H9 (cell line): Measurements from ENCODE around the gene PIK3R4. TPM values are rescaled to one million over a fixed set of nuclear protein-coding genes. Genes with fewer than 3 reads are reported as not detected.

Experiments
- DNase-seq: peaks from one replicate; pipeline ENCODE4 v3.0.0-alpha.2; 2017
- H2AFZ ChIP-seq: one replicate; pipeline ENCODE4 v1.6.1; 2013; ENCODE audit warnings: mild to moderate bottlenecking, low read length, control low read depth, moderate library complexity
- H2AK5ac ChIP-seq: 2 replicates; pipeline ENCODE4 v1.6.1; 2013; ENCODE audit warnings: low read length, control low read depth, mixed read lengths; ENCODE audit not compliant: insufficient read length
- H2BK120ac ChIP-seq: one replicate; pipeline ENCODE4 v1.6.1; 2013; ENCODE audit warnings: low read depth, mild to moderate bottlenecking, low read length, control low read depth, inconsistent platforms; ENCODE audit not compliant: poor library complexity, severe bottlenecking
- H2BK12ac ChIP-seq: 2 replicates; pipeline ENCODE4 v1.6.1; 2013; ENCODE audit warnings: low read length, control low read depth, mixed read lengths, low read depth; ENCODE audit not compliant: insufficient read length
- H2BK15ac ChIP-seq: 2 replicates; pipeline ENCODE4 v1.6.1; 2013; ENCODE audit warnings: low read depth, low read length, control low read depth
- H2BK20ac ChIP-seq: one replicate; pipeline ENCODE4 v1.6.1; 2013; ENCODE audit warnings: low read depth, mild to moderate bottlenecking, low read length, control low read depth, inconsistent platforms; ENCODE audit not compliant: poor library complexity, severe bottlenecking
- H2BK5ac ChIP-seq: 2 replicates; pipeline ENCODE4 v1.6.1; 2013; ENCODE audit warnings: low read length, control low read depth, mixed read lengths; ENCODE audit not compliant: insufficient read length
- H3K14ac ChIP-seq: 2 replicates; pipeline ENCODE4 v1.6.1; 2013; ENCODE audit warnings: low read length, control low read depth; ENCODE audit not compliant: insufficient read depth
- H3K18ac ChIP-seq: 2 replicates; pipeline ENCODE4 v1.6.1; 2013; ENCODE audit warnings: low read depth, mild to moderate bottlenecking, mixed read lengths, low read length, control low read depth; ENCODE audit not compliant: insufficient read length
- H3K23ac ChIP-seq: 2 replicates; pipeline ENCODE4 v1.6.1; 2013; ENCODE audit warnings: low read length, control low read depth, mixed read lengths, low read depth; ENCODE audit not compliant: insufficient read length
- H3K23me2 ChIP-seq: 2 replicates; pipeline ENCODE4 v1.6.1; 2013; ENCODE audit warnings: low read depth, mild to moderate bottlenecking, mixed read lengths, low read length, control low read depth; ENCODE audit not compliant: insufficient read length, poor library complexity, severe bottlenecking
- H3K27ac ChIP-seq: 2 replicates; pipeline ENCODE4 v1.5.1; 2013; ENCODE audit warnings: low read length, control low read depth, mixed read lengths, low read depth; ENCODE audit not compliant: insufficient read length
- H3K27me3 ChIP-seq: 2 replicates; pipeline ENCODE4 v1.6.1; 2013; ENCODE audit warnings: low read length, control low read depth, inconsistent platforms; ENCODE audit not compliant: insufficient read depth
- H3K4ac ChIP-seq: 2 replicates; pipeline ENCODE4 v1.6.1; 2013; ENCODE audit warnings: low read depth, mild to moderate bottlenecking, control low read depth, inconsistent platforms, low read length, moderate library complexity
- H3K4me1 ChIP-seq: 2 replicates; pipeline ENCODE4 v1.6.1; 2013; ENCODE audit warnings: low read length, control low read depth, inconsistent platforms; ENCODE audit not compliant: insufficient read depth
- H3K4me2 ChIP-seq: 2 replicates; pipeline ENCODE4 v1.6.1; 2013; ENCODE audit warnings: low read length, control low read depth, mixed read lengths; ENCODE audit not compliant: insufficient read length, insufficient read depth
- H3K56ac ChIP-seq: 2 replicates; pipeline ENCODE4 v1.6.1; 2013; ENCODE audit warnings: low read depth, mild to moderate bottlenecking, mixed read lengths, low read length, control low read depth; ENCODE audit not compliant: insufficient read length
- H3K79me1 ChIP-seq: 2 replicates; pipeline ENCODE4 v1.6.1; 2013; ENCODE audit warnings: low read depth, mild to moderate bottlenecking, moderate library complexity, low read length, control low read depth, inconsistent platforms; ENCODE audit not compliant: insufficient read depth, poor library complexity, severe bottlenecking
- H3K79me2 ChIP-seq: 2 replicates; pipeline ENCODE4 v1.6.1; 2013; ENCODE audit warnings: low read length, control low read depth, inconsistent platforms; ENCODE audit not compliant: insufficient read depth
- H3K9ac ChIP-seq: 2 replicates; pipeline ENCODE4 v1.6.1; 2013; ENCODE audit warnings: low read length, control low read depth, mixed read lengths; ENCODE audit not compliant: insufficient read length; ENCODE audit errors: extremely low read depth
- H3K9me3 ChIP-seq: one replicate; pipeline ENCODE4 v1.6.1; 2013; ENCODE audit warnings: low read depth, low read length, inconsistent platforms; ENCODE audit not compliant: control insufficient read depth
- H3T11ph ChIP-seq: one replicate; pipeline ENCODE4 v1.6.1; 2013; ENCODE audit warnings: mild to moderate bottlenecking, low read length, control low read depth, inconsistent platforms
- H4K20me1 ChIP-seq: one replicate; pipeline ENCODE4 v1.6.1; 2013; ENCODE audit not compliant: control insufficient read depth, insufficient read length, insufficient read depth
- H4K5ac ChIP-seq: 2 replicates; pipeline ENCODE4 v1.6.1; 2013; ENCODE audit warnings: low read depth, mild to moderate bottlenecking, mixed read lengths, low read length, control low read depth; ENCODE audit not compliant: insufficient read length
- H4K8ac ChIP-seq: replicated peaks from 2 replicates; pipeline ENCODE4 v1.6.1; 2013; ENCODE audit warnings: low read length, control low read depth, mixed read lengths, low read depth; ENCODE audit not compliant: insufficient read length
- H4K91ac ChIP-seq: 2 replicates; pipeline ENCODE4 v1.6.1; 2013; ENCODE audit warnings: low read depth, mild to moderate bottlenecking, moderate library complexity, mixed read lengths, low read length, control low read depth; ENCODE audit not compliant: insufficient read length
- H3K27ac Mint-ChIP-seq, 3 experiments: 2 replicates in 2 of 3; 3 replicates in 1 of 3; pipeline ENCODE4 v1.8.0; 2020 to 2021; ENCODE audit warnings: mixed read lengths in 3 of 3, mild to moderate bottlenecking in 1 of 3, moderate library complexity in 1 of 3
- H3K27me3 Mint-ChIP-seq: 2 replicates; pipeline ENCODE4 v1.8.0; 2021; ENCODE audit warnings: low read depth, mild to moderate bottlenecking, moderate library complexity, mixed read lengths
- H3K36me3 Mint-ChIP-seq, 3 experiments: 2 replicates in 2 of 3; 3 replicates in 1 of 3; pipeline ENCODE4 v1.8.0; 2020 to 2021; ENCODE audit warnings: low read depth in 3 of 3, mixed read lengths in 3 of 3; ENCODE audit not compliant: insufficient read depth in 1 of 3
- H3K4me1 Mint-ChIP-seq, 2 experiments: 2 replicates each; pipeline ENCODE4 v1.8.0; 2020; ENCODE audit warnings: mixed read lengths in 2 of 2
- H3K4me3 Mint-ChIP-seq, 2 experiments: 2 replicates in 1 of 2; 3 replicates in 1 of 2; pipeline ENCODE4 v1.8.0; 2020 to 2021; ENCODE audit warnings: mild to moderate bottlenecking in 2 of 2, mixed read lengths in 2 of 2, moderate library complexity in 1 of 2
- H3K9me3 Mint-ChIP-seq, 2 experiments: 2 replicates in 1 of 2; 3 replicates in 1 of 2; pipeline ENCODE4 v1.8.0; 2020; ENCODE audit warnings: mild to moderate bottlenecking in 2 of 2, mixed read lengths in 2 of 2, moderate library complexity in 1 of 2
- CTCF ChIP-seq: fragments of 200-600 bp; sonication (generic); conservative IDR thresholded peaks from 3 replicates; pipeline ENCODE4 v1.8.0; 2021; ENCODE audit warnings: antibody characterized with exemption, mild to moderate bottlenecking
- WGBS: extraction: QIAGEN DNeasy Blood & Tissue Kit; methylation state at CpG from one replicate; pipeline ENCODE4 v1.1.7; 2013; ENCODE audit warnings: missing lambda C conversion rate, low lambda C conversion rate, mixed read lengths; ENCODE audit not compliant: insufficient read length; ENCODE audit errors: extremely low coverage; 5-methylcytosine and 5-hydroxymethylcytosine counted together
- total RNA-seq: library from RNA; stranded (reverse); gene quantifications from 2 replicates; pipeline ENCODE4 v1.2.1, GENCODE V29; 2021

PIK3R4 gene
- total RNA-seq, 1 experiment from 2014 or later: 28.6 TPM

DNA sequence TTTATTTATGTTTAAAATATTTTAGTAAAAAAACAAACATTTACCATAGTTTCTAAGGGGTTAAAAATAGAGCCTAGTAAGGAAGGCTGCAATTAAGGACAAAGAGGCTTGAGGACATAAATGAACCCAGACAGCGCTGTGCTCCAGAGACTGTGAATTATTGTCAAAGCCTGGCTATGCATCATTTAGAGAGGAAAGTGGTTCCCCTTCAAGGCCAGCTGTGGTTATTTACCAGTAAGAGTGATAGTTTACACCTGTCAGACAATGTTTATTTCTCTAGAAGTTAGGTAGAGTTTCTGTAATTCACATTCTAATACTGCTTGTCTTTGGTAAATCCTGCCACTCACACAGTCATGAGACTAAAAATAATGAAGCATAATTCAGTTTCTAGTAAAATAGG is 32.4 kb upstream of the PIK3R4 start:
- no peaks in the 10 kb centered on the region for H3K27me3 Mint-ChIP-seq
- Histone ChIP-seq H4K20me1 (no peaks in the 10 kb centered on the region), H3K18ac (no peak overlapping the region), H3K4me1 (no peaks in the 10 kb centered on the region), H2BK120ac (no peak overlapping the region), H3K79me2 (no peaks in the 10 kb centered on the region), H3K79me1 (no peaks in the 10 kb centered on the region), H3K9me3 (no peaks in the 10 kb centered on the region), H3K4me2 (no peak overlapping the region), H3K27ac (no peak overlapping the region), H4K8ac (no peak overlapping the region), H2AFZ (no peak overlapping the region), H2BK20ac (no peak overlapping the region), H2BK15ac (no peak overlapping the region), H3K9ac (no peak overlapping the region), H3K56ac (no peak overlapping the region), H3K23ac (no peak overlapping the region), H3K27me3 (no peaks in the 10 kb centered on the region), H4K91ac (no peak overlapping the region), H3K14ac (no peak overlapping the region), H2BK12ac (no peak overlapping the region), H4K5ac (no peak overlapping the region), H3K4ac (no peak overlapping the region), H3K23me2 (no peaks in the 10 kb centered on the region), H3T11ph (no peak overlapping the region), H2BK5ac (no peak overlapping the region), H2AK5ac (no peak overlapping the region)
- H3K4me1 Mint-ChIP-seq: no peaks in the 10 kb centered on the region
- no peak overlapping the region for H3K27ac Mint-ChIP-seq
- WGBS: no CpG with 5 or more reads among the region's 1 CpG
- no peaks in the 10 kb centered on the region for H3K36me3 Mint-ChIP-seq
- no peaks in the 10 kb centered on the region for H3K9me3 Mint-ChIP-seq
- no peak for DNase-seq
- no peak for TF ChIP-seq CTCF
- no peak overlapping the region for H3K4me3 Mint-ChIP-seq
